Lower leg skin (tissue), 4 donors: Measurements from ENCODE around the gene CIZ1. TPM values are rescaled to one million over a fixed set of nuclear protein-coding genes. Genes with fewer than 3 reads are reported as not detected.

Source experiments
- DNase-seq, 2 donors: peaks; one replicate each; pipeline ENCODE4 v3.0.0-alpha.2; 2019; ENCODE audit warnings: low spot score in 2 of 2
- H3K4me3 ChIP-seq: fragments of 200-600 bp; sonication (generic); 2 replicates; pipeline ENCODE4 v1.5.1; 2017; ENCODE audit warnings: mild to moderate bottlenecking, low read depth; ENCODE audit not compliant: poor library complexity, severe bottlenecking
- CTCF ChIP-seq, 3 donors: fragments of 450-650 bp; IDR thresholded peaks; one replicate each; pipeline ENCODE4 v1.5.1; 2016; ENCODE audit warnings: antibody characterized with exemption in 3 of 3, mild to moderate bottlenecking in 3 of 3, moderate library complexity in 2 of 3
- POLR2A ChIP-seq, 2 donors: fragments of 450-650 bp; IDR thresholded peaks; one replicate each; pipeline ENCODE4 v1.6.1; 2016 to 2017; ENCODE audit warnings: antibody characterized with exemption in 2 of 2, mild to moderate bottlenecking in 1 of 2, moderate library complexity in 1 of 2
- WGBS, 2 donors: methylation state at CpG; one replicate each; pipeline ENCODE4 v1.1.5; 2018; 5-methylcytosine and 5-hydroxymethylcytosine counted together
- intact Hi-C: fragments of 100-400 bp; cut with DNase I; formaldehyde crosslinking; loops from one replicate; pipeline ENCODE4 v1.15.0; 2023; ENCODE audit warnings: low total_unique reads
- total RNA-seq, 4 donors: library from RNA; depleted of rRNA; stranded (reverse); fragments of >200 nt; gene quantifications; one replicate each; pipeline ENCODE4 v1.1.0, GENCODE V29; 2016

The CIZ1 gene
- total RNA-seq, 4 donors from 2014 or later: 71.6 to 135 (median 83.9) TPM

DNA sequence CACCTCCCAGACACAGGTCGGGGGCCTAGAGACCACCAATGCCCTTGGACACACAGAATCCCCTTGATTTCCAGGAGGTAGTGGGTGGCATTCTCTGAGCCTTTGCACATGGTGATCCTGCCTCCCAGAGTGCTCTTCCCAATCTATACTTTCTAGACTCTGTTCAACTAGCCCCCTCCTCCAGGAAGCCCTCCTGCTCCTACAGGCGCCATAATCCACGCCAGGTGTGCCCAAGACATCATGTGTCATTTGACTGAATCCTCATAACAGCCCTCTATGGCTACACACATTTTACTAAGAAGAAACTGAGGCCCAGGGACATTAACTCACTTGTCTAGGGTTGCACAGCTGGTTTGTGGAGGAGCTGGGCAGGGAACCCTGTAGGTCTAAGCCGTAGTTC is 24.2 kb downstream of the CIZ1 start:
- TF ChIP-seq POLR2A (IDR thresholded peaks at IDR 0.05) (no peak), CTCF (IDR thresholded peaks at IDR 0.05) (no peak)
- no peak for DNase-seq
- 100% methylated on average over 4 of the region's 4 CpGs for WGBS, 2 donors
- no peak overlapping the region for H3K4me3 ChIP-seq
- intact Hi-C loops: no loop called here

GRCh38 chr9:128166169-128166568 is 25.2 kb downstream of the CIZ1 start:
- no peak for DNase-seq
- intact Hi-C loops: no loop called here
- 95 to 97% methylated on average over 18 of the region's 18 CpGs for WGBS, 2 donors
- TF ChIP-seq POLR2A (IDR thresholded peaks at IDR 0.05): no peak
- TF ChIP-seq CTCF (IDR thresholded peaks at IDR 0.05): no peak
- H3K4me3 ChIP-seq: no peak overlapping the region

DNA sequence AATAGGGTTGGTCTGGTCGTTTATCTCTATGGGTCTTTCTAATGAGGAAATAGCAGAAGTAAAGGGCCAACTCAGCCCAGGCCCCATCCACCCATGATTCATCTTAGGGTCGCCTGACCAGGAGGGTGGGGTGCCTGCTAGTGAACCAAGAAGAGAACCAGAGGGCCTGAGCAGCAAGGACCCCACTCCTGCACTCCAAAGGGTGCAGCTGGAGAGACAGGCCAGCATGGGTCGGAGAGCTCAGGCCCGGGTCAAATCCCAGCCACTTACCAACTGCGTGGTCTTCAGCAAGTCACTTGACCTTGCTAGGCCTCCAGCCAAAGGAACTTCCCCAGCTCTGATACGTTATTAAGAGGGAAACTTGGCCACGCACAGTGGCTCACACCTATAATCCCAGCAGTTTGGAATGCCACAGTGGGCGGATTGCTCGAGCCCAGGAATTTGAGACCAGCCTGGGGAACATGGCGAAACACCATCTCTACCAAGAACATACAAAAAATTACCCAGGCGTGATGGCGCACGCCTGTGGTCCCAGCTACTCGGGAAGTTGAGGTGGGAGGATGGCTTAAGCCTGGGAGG is 27.0 kb downstream of the CIZ1 start:
- no peak overlapping the region for H3K4me3 ChIP-seq
- WGBS, 2 donors: 55 to 65% methylated on average over 14 of the region's 14 CpGs
- intact Hi-C loops: no loop called here
- TF ChIP-seq POLR2A (IDR thresholded peaks at IDR 0.05): no peak
- TF ChIP-seq CTCF (IDR thresholded peaks at IDR 0.05): no peak
- no peak for DNase-seq

DNA sequence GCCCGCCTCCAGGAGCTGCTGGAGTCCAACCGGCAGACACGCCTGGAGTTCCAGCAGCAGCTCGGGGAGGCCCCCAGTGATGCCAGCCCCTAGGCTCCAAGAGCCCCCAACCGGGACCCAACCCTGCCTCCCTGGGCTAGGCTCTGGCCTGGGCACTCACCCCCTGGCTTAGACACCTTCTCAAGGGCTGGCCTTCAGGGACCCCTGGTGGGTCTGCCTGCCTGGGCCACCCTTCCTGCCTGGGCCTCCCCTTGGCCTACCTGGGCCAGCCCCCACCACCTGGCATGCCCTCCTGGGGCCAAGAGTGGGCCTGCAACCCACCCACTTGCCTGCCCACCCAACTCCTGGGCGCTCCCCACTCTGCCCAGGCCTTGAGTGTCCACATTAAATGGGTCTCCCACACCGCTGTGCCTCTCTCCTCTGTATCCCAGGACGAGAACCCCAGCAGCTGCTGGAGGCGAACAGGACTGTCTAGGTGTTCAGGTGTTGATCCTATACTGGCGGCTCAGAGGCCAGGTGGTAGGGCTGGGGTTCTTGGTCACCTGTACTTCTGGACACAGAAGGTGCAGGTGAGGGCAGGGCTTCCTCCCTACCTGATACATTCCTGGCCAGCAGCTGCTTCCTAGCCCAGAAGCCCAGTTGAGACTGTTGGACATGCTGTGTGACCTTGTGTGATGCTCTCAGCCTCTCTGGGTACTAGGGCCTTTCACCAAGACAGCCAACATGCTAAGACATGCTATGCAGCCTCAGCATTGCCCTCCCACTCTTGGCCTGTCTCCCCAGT is 27.7 kb downstream of the CIZ1 start:
- no peak for DNase-seq
- intact Hi-C loops: no loop called here
- H3K4me3 ChIP-seq: no peak overlapping the region
- no peak for TF ChIP-seq CTCF (IDR thresholded peaks at IDR 0.05)
- no peak for TF ChIP-seq POLR2A (IDR thresholded peaks at IDR 0.05)
- WGBS, 2 donors: 92 to 94% methylated on average over 10 of the region's 10 CpGs

DNA sequence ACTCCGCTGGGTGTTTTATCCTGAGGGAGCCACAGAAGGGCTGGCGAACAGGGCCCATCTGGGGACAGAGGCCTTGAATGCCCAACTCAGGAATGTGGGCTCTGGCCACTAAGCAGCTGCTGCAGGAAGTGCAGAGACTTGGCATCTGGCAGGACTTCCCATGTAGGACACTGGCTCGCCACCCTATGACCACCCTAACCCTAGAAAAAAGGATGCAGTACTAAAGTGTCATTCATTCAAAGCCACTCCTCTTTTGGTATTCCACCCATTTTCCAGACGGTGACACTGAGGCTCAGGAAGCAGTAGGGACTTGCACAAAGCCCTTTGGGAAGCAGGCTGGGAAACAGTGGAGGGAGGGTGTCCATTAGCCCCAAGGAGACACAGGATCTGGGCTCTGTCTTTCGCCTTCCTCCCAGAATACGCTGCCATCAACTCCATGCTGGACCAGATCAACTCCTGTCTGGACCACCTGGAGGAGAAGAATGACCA is 28.3 kb downstream of the CIZ1 start:
- whole genome bisulfite sequencing, 2 donors: 93 to 96% methylated on average over 6 of the region's 6 CpGs
- intact Hi-C loops: no loop called here
- TF ChIP-seq CTCF (IDR thresholded peaks at IDR 0.05): no peak
- no peak for TF ChIP-seq POLR2A (IDR thresholded peaks at IDR 0.05)
- no peak overlapping the region for H3K4me3 ChIP-seq
- no peak for DNase-seq
